Urothelium cell line (cell line): Measurements from ENCODE around the gene NOTCH1.

ENCODE experiments used
- DNase-seq: peaks from one replicate; pipeline ENCODE4 v3.0.0; 2011; ENCODE audit warnings: low spot score, mixed read lengths
- FAIRE-seq: peaks from 2 replicates; lab custom pipeline; 2011; peaks lifted over from hg19 to GRCh38; lab: Jason Lieb, UNC

The NOTCH1 gene

DNA sequence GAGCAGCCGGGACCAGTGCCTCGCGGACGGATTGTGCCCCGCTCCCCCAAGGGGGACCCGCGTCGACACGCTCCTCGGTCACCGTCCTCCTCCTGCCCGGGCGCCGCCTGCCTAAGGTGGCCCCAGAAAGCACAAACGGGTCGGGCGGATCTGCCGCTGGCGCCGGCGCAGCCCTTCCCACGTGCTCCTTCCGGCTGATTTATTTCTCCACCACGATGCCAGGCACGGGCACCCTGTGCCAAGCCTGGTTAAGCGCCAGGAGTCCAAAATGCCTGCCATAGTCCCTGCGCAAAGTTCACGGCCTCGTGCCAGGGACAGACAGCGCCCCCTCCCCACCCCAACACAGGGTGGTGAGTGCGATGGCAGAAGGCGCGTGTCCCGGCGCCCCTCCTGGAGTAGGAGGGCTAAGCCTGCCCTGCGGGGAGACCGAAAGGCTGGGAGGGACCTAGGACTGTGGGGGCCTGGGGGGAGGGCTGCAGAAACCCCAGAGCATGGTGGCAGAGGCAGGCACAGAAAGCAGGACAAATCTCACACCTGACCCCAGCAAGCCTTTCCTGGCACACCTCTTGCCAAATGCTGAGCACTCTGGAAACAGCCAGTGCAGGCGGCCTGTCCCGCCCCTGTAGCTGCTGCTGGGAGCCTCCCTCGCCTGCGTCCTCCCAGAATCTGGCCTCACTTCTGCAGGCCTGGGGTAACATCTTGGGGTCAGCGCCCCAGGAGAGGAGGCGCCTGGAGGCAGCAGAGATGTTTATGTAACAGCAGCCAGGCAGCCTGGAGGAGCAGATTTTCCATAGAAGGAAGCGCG, 1.1 kb upstream of the NOTCH1 start:
- FAIRE-seq (peak; percentile 62), DNase-seq (peak; percentile 45)

- no peak for FAIRE-seq
- DNase-seq, result no peak
Observed at GRCh38 chr9:136545692-136545964, 220 bp downstream of the NOTCH1 start.

DNA sequence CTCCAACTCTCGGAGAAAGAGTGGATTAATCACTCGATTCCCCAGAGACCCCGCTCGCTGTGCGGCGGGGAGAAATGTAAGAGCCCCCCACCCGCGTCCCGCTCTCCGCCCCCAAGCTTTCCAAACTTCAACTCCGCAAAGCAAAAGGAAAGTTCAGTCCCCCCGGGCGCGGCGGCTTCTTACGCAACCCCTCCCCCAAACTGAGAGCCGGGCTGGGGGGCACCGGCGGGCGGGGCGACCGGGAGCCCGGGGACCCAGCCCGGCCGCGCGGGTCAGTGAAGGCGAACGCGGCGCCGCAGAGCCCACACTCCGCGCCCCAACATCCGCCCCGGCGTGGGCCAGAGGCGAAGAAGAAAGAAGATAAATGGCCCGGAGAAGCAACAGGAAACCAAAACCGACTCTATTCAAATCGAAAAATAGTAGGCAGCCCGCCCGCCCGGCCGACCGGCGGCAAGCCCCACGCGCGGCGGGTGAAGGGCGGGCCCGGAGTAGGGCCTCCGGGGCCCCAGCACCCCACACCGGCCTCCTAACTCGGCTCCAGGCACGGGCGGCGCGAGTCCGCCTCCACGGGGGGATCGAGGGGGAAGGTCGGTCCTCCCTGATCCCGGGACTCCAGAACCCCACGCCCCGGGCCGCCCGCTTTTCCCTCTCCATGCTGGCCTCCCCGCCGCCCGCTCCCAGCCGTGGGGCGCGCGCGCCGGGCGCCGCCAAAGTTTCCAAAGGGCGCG, 720 bp downstream of the NOTCH1 start:
- no peak for FAIRE-seq
- DNase-seq, result no peak

- DNase-seq, result peak; percentile 66
- FAIRE-seq, result no peak
Observed at GRCh38 chr9:136544548-136544963, 1.3 kb downstream of the NOTCH1 start.

GRCh38 chr9:136543830-136544547, 1.9 kb downstream of the NOTCH1 start:
- peak; percentile 31 for DNase-seq
- no peak for FAIRE-seq

DNA sequence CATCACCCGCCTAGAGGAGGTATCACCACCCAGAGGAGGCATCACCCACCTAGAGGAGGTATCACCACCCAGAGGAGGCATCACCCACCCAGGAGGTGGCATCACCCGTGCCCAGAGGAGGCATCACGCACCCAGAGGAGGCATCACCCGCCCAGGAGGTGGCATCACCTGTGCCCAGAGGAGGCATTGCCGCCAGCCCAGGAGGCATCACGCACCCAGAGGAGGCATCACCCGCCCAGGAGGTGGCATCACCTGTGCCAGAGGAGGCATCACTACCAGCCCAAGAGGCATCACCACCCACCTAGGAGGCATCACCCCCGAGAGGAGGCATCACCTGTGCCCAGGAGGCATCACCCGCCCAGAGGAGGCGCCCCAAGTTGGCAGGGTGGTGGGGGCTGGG, 2.6 kb downstream of the NOTCH1 start:
- DNase-seq, result no peak
- FAIRE-seq, result no peak

DNA sequence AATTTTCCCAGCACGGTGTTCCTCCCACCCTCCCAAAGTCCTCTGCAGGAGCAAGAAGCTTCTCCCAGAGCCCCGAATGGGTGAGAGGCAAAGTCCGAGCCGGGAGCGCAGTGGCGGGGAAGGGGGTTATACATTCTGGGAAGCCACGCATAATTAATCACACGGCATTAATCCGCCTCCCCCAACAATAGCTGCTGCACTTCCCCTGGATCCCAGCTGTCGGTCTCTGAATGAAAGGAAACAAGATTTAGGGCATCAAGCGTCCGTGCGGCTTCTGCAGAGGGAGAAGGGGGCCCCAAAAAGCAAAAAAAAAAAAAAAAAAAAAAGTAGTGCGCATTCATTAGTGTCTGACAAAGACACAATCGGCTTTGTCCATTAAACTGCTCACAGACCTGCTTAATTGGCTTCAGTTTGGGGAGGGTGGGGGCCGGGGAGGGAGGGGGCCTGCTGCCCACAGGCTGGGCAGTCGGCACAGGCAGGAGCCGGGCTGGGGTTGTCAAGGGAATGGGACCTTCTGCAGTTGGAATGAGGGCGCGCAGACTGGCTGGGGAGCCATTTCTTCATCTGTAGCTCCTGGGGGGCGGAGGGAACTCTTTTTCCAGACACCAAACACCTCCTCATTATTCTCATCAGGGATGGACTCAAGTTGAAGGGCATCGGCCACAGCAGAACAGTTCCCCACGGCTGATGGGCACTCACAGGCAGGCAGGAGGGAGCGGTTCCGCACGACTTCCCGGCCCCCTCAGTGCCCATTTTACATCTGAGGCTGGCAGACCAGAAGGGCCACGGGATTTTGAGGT, 3.4 kb downstream of the NOTCH1 start:
- DNase-seq (no peak), FAIRE-seq (no peak)

GRCh38 chr9:136541709-136542108, 4.1 kb downstream of the NOTCH1 start:
- FAIRE-seq, result no peak

DNA sequence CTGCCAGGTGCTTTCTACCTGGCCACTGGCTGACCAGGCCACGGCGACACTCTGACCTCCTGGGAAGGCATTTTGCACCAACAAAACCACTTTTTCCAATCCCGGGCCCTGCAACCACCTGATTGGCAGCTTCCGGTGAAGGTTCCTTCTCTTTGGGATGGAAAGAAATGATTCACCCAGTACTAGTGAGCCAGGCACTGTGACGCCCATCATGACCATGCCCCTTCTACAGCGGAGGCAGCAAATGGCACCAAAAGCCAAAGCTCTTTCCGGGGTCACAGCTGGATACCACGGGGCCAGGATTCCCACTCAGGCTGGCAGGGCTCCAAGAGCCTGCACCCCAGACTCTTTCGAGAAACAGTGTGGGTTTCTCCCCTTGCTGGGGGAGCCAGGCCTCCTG, 4.7 kb downstream of the NOTCH1 start:
- FAIRE-seq (no peak), DNase-seq (no peak)

More at GRCh38 chr9:136541709-136542108, 4.1 kb downstream of the NOTCH1 start:
- no peak for DNase-seq

GRCh38 chr9:136539427-136540421, 6.1 kb downstream of the NOTCH1 start:
- FAIRE-seq, result no peak
- DNase-seq, result no peak

GRCh38 chr9:136538599-136539426, 7.0 kb downstream of the NOTCH1 start:
- DNase-seq (no peak), FAIRE-seq (no peak)

DNA sequence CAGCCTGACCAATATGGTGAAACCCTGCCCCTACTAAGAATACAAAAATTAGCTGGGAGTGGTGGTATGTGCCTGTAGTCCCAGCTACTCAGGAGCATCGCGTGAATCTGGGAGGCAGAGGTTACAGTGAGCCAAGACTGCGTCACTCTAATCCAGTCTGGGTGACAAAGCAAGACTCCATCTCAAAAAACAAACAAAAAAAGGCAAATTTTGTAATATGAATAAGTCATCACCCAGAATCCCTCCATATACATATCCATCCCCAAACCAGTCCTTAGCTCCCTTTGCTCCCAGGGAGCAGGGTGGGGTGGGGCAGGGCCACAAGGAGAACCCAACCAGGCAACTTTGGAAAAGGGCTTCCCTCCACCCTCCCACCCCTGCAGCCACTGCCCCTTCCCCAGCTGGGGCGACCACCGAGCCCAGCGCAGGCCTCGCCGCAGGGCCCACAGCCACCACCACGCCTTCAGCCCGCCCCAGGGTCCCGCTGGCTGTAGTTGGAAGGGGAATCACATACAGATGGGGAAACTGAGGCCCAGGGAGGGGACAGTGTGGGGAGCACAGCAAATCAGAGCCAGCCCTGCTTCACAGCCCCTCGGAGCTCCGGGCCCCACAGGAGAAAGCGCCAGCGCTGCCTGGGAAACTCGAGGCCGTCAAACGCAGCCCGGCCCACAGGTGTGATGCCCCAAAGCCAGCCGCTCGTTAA, 7.8 kb downstream of the NOTCH1 start:
- FAIRE-seq, result no peak
- no peak for DNase-seq

DNA sequence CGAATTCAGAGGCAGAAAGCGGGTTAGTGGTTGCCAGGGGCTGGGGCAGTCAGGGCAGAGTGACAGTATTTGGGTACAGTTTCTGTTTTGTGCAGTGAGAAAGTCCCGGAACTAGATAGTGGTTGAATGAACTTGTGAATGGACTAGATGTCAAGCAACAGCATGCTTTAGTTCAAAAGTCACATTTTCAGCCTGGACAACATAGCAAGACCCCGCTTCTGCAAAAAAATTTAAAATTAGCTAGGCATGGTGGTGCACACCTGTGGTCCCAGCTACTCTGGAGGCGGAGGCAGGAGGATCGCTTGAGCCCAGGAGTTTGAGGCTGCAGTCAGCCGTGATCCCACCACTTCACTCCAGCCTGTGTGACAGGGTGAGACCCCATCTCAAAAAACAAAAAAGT, 8.4 kb downstream of the NOTCH1 start:
- no peak for FAIRE-seq
- DNase-seq, result no peak

DNA sequence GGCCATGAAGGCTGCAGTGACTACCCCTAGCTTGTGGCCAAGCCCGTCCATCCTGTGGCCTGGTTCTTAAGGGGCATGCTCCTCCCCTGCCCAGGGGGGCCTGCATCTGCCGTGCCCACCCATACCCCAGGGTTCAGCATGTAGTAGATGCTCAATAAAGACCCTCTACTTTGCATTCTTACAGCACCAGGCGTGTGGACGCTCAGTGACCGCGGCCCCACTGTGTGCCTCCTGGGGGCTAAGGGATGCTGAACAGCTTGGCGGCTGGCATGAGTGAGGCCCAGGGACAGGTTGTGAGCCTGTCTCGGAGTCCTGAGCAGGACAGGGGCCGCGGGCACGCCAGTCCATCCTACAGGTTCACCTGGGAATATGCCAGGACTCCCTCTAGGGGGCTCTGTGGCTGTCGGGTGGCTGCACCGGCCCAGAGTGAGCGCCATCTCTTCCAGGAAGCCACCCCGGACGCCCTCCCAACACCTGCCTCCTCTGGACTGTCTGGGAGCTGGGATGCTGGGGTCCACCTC, 9.1 kb downstream of the NOTCH1 start:
- DNase-seq, result no peak
- FAIRE-seq, result no peak

DNA sequence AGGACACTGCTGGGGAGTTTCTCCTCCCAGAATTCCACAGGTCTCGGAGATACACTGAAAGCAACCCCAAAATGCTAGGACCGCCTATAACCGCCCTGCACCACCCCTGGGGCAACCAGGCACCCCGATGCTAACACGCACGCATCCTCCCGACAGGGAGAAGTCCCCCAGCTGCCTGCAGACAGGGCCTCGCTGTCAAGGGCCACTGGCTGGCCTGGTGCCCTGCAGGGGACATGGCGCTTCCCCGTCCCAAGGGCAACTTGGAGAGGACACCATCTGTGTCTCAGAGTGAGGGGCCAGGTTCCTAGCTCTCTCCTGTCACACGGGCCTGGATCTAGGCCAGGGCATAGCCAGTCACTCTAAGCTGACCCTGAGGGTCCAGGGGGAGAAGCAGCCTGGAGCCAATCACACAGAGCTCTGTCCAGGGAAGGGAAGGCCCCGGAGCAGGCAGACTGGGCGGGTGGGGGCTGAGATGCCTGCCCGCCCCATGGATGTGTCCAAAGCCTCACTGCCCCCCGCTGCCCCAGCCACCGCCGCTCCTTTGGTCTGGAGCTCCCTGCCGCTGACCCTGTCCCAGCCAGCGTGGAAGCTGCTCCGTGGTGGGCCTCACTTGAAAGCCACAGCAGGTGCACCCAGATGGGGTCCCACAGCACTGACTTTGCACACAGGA, 9.7 kb downstream of the NOTCH1 start:
- FAIRE-seq (no peak), DNase-seq (no peak)

DNA sequence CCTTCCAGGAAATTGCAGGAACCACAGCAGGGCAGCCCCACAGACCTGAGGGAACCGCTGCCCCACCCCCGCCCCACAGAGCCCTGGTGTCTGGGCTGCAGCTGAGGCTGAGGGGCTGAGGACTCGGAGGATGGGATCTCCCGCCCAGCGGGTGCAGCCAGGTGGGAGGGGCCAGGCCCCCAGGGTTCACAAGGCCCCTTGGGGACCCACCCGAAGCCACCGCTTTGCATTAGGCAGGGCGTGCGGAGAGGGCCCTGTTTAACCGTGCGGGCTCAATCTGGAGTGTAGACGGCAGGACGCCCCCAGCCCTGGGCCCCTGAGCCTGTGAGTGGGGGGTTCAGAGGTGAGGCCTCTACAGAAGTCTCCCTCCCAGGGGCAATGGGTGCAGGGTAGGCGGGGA, 10.8 kb downstream of the NOTCH1 start:
- FAIRE-seq (no peak), DNase-seq (no peak)

GRCh38 chr9:136534366-136534765, 11.5 kb downstream of the NOTCH1 start:
- FAIRE-seq (no peak), DNase-seq (no peak)

- DNase-seq (no peak), FAIRE-seq (no peak)
Observed at GRCh38 chr9:136533775-136534157, 12.1 kb downstream of the NOTCH1 start.
